GM18873 (cell line): ENCODE results near the gene KCNK1.
"Not testable (repeated sequence)": the region's sequence is repeated elsewhere in the genome, so short reads cannot be mapped to it uniquely, and the experiment has no call there.

Experiments used
- ATAC-seq: cut with Tn5 transposase; IDR thresholded peaks from one replicate; pipeline ENCODE4 v1.9.1; 2021; ENCODE audit warnings: mild to moderate bottlenecking, moderate library complexity, moderate number of reproducible peaks; ENCODE audit not compliant: unreplicated experiment, low FRiP score

Gene KCNK1

GRCh38 chr1:233664804-233665574 is 51.1 kb downstream of the KCNK1 start:
- ATAC-seq: no peak

- no peak for ATAC-seq
Measured at GRCh38 chr1:233665575-233666270, 51.8 kb downstream of the KCNK1 start.

GRCh38 chr1:233667741-233668140 is 53.8 kb downstream of the KCNK1 start:
- ATAC-seq: no peak

GRCh38 chr1:233668146-233668724 is 54.3 kb downstream of the KCNK1 start:
- no peak for ATAC-seq

GRCh38 chr1:233668725-233669294 is 54.9 kb downstream of the KCNK1 start:
- peak; percentile 60 for ATAC-seq

GRCh38 chr1:233670363-233670762 is 56.5 kb downstream of the KCNK1 start:
- not testable (repeated sequence) for ATAC-seq

- no peak for ATAC-seq
Measured at GRCh38 chr1:233671286-233671685, 57.4 kb downstream of the KCNK1 start.

- ATAC-seq: no peak
Measured at GRCh38 chr1:233672732-233673131, 58.8 kb downstream of the KCNK1 start.

GRCh38 chr1:233673261-233673946 is 59.5 kb downstream of the KCNK1 start:
- ATAC-seq: no peak

GRCh38 chr1:233673947-233674431 is 60.1 kb downstream of the KCNK1 start:
- ATAC-seq: no peak

DNA sequence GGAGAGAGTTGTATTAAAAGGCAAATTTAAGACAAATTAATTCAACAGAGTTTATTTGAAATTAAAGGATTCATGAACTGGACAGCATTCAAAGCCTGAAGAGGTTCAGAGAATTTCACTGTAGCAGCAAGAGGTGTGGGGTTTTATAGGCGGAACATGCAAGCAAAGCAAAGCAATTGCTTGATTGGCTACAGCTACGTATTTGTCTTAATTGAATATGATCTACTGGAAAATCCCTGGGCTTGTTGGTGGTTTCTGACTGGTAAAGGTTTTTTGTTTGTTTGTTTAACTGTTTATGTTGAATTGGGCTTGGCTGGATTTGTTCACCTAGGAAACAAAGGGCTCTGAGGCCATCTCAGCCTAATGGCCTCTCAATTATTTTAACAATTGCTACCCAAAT is 61.5 kb downstream of the KCNK1 start:
- ATAC-seq: peak; percentile 2

DNA sequence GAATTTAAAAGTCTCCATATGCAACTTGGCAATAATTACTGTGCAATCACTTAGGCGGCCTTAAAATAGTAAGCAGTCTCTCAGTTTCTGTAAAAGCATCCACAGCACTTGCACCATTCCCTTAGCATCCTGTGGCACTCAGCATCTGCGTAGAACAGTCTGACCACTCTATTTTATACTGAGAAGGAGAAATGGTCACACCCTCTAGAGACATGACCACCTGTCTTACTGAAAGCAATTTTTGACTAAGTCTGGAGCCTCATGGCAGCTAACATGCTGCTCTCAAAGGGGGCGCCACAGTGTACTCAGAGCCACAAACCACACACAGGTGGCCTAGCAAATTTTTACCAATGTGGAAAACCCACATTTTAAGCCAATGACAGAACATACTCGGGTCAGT is 62.0 kb downstream of the KCNK1 start:
- peak; percentile 97 for ATAC-seq

GRCh38 chr1:233677690-233678354 is 63.9 kb downstream of the KCNK1 start:
- no peak for ATAC-seq

GRCh38 chr1:233679030-233679429 is 65.1 kb downstream of the KCNK1 start:
- ATAC-seq: no peak

- no peak for ATAC-seq
Measured at GRCh38 chr1:233679591-233680373, 65.9 kb downstream of the KCNK1 start.

DNA sequence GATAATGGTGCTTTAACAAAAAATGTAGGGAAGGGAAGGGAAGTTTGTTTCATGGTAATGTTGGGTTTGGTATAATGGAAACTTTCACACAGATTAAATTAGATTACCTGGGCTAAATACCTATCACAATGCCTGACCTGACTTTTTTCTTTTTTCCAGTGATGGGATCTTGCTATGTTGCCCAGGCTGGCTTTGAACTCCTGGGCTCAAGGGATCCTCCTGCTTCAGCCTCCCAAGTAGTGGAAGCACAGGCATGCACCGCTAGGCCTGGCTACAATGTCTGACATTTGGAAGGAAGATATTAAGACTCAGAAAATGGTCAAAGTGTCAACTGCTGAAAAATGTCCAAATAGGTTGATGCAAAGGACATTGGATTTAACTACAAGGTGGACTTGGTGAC is 67.4 kb downstream of the KCNK1 start:
- no peak for ATAC-seq

DNA sequence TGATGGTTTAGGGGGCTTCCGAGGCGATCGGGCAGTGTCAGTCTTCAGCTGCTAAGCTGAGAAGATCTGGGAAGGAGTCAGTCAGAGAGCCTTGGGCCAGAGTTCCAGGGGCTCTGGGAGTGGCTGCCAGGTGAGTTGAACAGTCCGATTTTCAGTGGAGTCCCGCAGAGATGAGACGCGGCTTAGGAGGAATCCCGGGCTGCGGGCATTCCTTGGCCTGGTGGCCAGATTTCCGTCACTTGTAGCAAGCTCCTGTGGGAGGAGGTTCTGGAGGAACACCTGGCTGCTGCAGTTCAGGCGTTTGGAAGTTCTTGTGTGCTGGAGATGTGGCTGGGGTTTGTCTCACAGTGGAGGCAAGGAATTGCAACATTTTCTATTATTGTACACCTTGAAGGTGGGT is 72.7 kb downstream of the KCNK1 start:
- ATAC-seq: not testable (repeated sequence)

GRCh38 chr1:233689017-233689747 is 75.3 kb downstream of the KCNK1 start:
- ATAC-seq: no peak
